ENCODE data around the gene ZNF823.

Gene ZNF823

GRCh38 chr19:11766597-11767591 lies 28.1 kb upstream of the ZNF823 start, which contains the start of gene ZNF441:
Gene ZNF441, plus strand, starts transcription at chr19:11767000. Its CDS starts 194 bp downstream, at chr19:11767194.
- no peak for TF ChIP-seq PPARA (CRISPR knock-in tag; IDR thresholded peaks at IDR 0.05; ENCODE audit: borderline replicate concordance)
- no peak for TF ChIP-seq BACH2 (CRISPR knock-in tag; IDR thresholded peaks at IDR 0.05; ENCODE audit: borderline replicate concordance)
- no peak for TF ChIP-seq ZFP3 (CRISPR knock-in tag; IDR thresholded peaks at IDR 0.05)
- TF ChIP-seq, protein P1, sequence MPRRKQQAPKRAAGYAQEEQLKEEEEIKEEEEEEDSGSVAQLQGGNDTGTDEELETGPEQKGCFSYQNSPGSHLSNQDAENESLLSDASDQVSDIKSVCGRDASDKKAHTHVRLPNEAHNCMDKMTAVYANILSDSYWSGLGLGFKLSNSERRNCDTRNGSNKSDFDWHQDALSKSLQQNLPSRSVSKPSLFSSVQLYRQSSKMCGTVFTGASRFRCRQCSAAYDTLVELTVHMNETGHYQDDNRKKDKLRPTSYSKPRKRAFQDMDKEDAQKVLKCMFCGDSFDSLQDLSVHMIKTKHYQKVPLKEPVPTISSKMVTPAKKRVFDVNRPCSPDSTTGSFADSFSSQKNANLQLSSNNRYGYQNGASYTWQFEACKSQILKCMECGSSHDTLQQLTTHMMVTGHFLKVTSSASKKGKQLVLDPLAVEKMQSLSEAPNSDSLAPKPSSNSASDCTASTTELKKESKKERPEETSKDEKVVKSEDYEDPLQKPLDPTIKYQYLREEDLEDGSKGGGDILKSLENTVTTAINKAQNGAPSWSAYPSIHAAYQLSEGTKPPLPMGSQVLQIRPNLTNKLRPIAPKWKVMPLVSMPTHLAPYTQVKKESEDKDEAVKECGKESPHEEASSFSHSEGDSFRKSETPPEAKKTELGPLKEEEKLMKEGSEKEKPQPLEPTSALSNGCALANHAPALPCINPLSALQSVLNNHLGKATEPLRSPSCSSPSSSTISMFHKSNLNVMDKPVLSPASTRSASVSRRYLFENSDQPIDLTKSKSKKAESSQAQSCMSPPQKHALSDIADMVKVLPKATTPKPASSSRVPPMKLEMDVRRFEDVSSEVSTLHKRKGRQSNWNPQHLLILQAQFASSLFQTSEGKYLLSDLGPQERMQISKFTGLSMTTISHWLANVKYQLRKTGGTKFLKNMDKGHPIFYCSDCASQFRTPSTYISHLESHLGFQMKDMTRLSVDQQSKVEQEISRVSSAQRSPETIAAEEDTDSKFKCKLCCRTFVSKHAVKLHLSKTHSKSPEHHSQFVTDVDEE (CRISPR knock-in tag; IDR thresholded peaks at IDR 0.05) = no peak
- TF ChIP-seq ISL1 (CRISPR knock-in tag; IDR thresholded peaks at IDR 0.05) = no peak
- TF ChIP-seq SNAI2 (CRISPR knock-in tag; IDR thresholded peaks at IDR 0.05) = no peak
- no peak for TF ChIP-seq RARB (CRISPR knock-in tag; IDR thresholded peaks at IDR 0.05)
- no peak for TF ChIP-seq ZC3H10 (CRISPR knock-in tag; IDR thresholded peaks at IDR 0.05)
- no peak for TF ChIP-seq CSDC2 (CRISPR knock-in tag; IDR thresholded peaks at IDR 0.05)
- TF ChIP-seq, protein P2, sequence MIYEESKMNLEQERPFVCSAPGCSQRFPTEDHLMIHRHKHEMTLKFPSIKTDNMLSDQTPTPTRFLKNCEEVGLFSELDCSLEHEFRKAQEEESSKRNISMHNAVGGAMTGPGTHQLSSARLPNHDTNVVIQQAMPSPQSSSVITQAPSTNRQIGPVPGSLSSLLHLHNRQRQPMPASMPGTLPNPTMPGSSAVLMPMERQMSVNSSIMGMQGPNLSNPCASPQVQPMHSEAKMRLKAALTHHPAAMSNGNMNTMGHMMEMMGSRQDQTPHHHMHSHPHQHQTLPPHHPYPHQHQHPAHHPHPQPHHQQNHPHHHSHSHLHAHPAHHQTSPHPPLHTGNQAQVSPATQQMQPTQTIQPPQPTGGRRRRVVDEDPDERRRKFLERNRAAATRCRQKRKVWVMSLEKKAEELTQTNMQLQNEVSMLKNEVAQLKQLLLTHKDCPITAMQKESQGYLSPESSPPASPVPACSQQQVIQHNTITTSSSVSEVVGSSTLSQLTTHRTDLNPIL (CRISPR knock-in tag; IDR thresholded peaks at IDR 0.05; ENCODE audit: low read depth) = no peak
- peak; percentile 96 for ATAC-seq

DNA sequence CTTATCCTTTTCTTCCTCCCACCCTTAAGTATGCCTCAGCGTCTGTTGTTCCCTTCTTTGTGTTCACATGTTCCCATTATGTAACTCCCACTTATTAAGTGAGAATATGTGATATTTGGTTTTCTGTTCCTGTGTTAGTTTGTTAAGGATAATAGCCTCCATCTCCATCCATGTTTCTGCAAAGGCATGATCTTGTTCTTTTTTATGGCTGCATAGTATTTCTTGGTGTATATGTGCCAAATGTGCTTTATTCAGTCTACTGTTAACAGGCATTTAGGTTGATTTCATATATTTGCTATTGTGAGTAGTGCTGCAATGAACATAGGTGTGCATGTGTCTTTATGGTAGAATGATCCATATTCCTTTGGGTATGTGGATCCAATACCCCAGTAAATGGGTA lies 24.9 kb upstream of the ZNF823 start:
- TF ChIP-seq OSR1 (CRISPR knock-in tag; IDR thresholded peaks at IDR 0.05) (no peak), POU6F1 (CRISPR knock-in tag; IDR thresholded peaks at IDR 0.05; ENCODE audit: borderline replicate concordance, low read depth) (no peak), SNAI2 (CRISPR knock-in tag; IDR thresholded peaks at IDR 0.05) (no peak), GLIS3 (CRISPR knock-in tag; IDR thresholded peaks at IDR 0.05) (no peak), PPARA (CRISPR knock-in tag; IDR thresholded peaks at IDR 0.05; ENCODE audit: borderline replicate concordance) (no peak), PATZ1 (CRISPR knock-in tag; IDR thresholded peaks at IDR 0.05; ENCODE audit: borderline replicate concordance) (no peak), CSRNP3 (CRISPR knock-in tag; IDR thresholded peaks at IDR 0.05) (no peak), ISL1 (CRISPR knock-in tag; IDR thresholded peaks at IDR 0.05) (no peak), RARB (CRISPR knock-in tag; IDR thresholded peaks at IDR 0.05) (no peak), ZC3H10 (CRISPR knock-in tag; IDR thresholded peaks at IDR 0.05) (no peak), ZNF8 (CRISPR knock-in tag; IDR thresholded peaks at IDR 0.05) (no peak), ESRRG (CRISPR knock-in tag; IDR thresholded peaks at IDR 0.05) (no peak), CSDC2 (CRISPR knock-in tag; IDR thresholded peaks at IDR 0.05) (no peak), ZNF565 (CRISPR knock-in tag; conservative IDR thresholded peaks at IDR 0.05; ENCODE audit: low read depth) (no peak), ZFP3 (CRISPR knock-in tag; IDR thresholded peaks at IDR 0.05) (no peak)
- TF ChIP-seq, protein P2 (CRISPR knock-in tag; IDR thresholded peaks at IDR 0.05; ENCODE audit: low read depth) = no peak
- ATAC-seq = no peak
